HG02623 (cell line): Measurements from ENCODE around the gene LRRC4B.

Experiments
- ATAC-seq: cut with Tn5 transposase; IDR thresholded peaks from one replicate; pipeline ENCODE4 v1.9.1; 2021; ENCODE audit warnings: moderate library complexity; ENCODE audit not compliant: unreplicated experiment

LRRC4B gene

DNA sequence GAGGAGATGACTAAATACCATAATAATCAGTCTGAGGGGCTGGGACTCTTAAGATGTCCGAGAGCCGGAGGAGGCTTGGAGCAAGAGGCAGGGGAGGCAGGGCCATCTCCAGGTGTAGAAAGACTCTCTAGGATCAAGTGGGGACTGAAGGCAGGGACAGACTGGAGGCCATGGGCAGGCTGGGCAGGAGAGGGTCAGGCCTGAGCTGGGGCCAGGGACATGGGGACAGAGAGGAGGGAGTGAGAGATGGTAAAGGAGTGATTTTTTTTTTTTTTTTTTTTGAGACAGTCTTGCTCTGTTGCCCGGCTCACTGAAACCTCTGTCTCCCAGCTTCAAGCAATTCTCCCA, 59.4 kb downstream of the LRRC4B start:
- ATAC-seq, result no peak

DNA sequence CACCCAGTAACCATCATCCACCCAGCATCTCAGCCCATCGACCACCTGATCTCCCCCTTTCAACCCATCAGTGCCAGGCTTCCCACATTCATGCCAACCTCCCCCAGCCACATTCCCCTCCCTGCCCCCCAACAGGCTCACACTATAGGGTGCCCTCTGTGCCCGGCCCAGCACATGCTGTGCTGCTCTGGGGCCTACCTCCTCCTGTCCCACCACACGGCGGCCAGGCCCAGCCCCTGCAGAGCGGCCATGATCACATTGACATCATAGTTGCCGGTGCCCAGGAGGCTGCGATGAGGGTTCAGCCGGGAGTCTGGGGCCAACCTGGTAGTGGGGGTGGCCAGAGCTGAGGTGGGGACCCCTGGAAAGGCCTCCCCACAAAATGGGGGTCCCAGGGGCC, 60.9 kb downstream of the LRRC4B start:
- ATAC-seq, result no peak

DNA sequence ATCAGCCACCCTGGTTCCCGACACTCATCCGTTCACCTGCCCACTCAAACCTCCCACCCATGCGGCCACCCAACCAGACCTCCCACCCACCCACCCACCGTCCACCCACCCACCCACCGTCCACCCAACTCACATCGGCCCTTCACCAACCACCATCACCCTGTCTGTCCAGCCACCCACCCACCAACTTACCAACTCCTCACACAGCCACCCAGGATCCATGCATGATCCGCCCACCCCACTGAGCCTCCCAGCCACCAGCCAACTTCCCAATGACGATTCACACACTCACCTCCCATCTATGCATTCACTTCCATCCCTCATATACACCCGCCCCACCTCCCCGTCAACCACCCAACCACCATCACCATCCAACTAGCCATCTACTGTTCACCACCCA, 61.5 kb downstream of the LRRC4B start:
- no peak for ATAC-seq

- ATAC-seq, result no peak
These were observed 62.2 kb downstream of the LRRC4B start for GRCh38 chr19:50505856-50506611.

DNA sequence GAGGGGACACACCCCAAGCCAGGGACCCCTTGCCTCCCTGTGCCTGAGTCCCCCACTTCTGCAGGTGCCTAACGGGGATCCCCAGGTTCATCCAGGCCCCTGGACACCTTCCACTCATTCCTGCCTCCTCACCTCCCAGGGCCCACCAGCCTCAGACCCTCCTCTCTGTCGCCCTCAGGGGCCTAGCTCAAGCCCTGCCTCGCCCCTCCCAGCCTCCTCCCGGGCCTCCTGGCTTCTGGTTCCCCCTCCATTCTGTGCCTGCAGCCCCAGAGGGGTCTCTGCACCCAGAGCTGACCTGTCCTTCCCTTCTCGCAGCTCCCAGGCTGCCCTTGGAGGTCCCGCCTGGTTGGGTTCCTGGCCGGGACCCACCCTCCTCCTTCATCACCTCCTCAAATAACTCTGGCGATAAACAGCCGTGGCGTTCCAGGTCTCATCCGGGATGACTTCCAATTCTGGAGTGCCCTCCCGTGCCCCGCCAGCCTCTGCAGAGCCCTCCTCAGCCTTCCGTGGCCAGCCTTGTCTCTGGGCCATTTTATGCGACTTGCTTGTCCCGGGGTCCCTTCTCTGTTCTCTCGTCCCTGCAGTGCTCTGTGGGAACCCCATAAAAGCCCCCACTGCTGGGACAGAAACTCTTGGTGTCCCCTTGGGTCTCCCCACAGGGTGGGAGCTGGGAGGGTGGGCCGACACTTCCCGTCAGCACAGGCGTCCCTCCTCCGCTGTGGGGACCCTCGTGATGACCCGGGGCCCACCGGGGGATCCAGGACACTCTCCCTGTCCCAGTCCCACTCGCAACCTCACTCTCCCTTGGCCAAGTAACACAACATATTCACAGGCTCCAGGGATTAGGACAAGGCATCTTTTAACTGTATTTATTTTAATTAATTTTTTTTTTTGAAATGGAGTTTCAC, 66.4 kb downstream of the LRRC4B start:
- no peak for ATAC-seq

DNA sequence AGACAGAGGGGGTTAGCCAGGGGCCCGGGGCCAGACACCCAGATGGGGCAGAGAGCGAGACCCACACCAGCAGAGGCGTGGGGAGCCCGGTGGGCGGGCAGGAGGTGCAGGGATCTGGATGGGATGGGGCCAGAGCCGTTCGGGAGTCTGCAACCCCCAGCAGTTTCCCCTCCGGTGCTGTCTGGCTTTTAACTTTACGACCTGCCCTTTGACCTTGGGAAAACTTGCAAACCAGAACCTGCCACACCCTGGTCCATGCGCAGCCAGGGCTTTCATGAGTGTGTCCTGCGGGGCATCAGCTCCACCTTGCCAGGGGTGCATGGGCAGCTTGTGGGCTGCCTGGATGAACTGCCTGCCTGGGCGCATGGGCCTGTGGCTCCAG, 67.1 kb downstream of the LRRC4B start:
- no peak for ATAC-seq

DNA sequence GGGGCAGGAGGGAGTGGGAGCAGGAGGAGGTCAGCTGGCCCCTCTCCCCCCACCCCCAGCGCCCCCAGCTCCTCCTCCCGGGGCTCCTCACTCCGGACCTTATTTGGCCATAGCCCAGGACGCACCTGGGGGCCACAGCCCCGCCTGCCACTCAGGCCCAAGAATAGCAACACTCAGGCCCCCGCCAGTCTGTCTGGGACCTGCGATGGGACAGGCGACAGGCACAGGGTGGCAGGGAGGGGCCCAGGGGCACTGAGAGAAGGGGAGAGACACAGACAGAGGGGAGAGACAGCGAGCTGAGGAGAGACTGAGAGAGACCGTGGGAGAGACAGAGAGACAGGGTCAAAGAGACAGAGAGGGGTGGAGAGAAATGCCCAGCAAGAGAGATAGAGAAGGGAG, 67.5 kb downstream of the LRRC4B start:
- ATAC-seq, result no peak

GRCh38 chr19:50500060-50500752, 68.0 kb downstream of the LRRC4B start:
- ATAC-seq, result no peak

GRCh38 chr19:50498219-50499056, 69.8 kb downstream of the LRRC4B start:
- no peak for ATAC-seq

DNA sequence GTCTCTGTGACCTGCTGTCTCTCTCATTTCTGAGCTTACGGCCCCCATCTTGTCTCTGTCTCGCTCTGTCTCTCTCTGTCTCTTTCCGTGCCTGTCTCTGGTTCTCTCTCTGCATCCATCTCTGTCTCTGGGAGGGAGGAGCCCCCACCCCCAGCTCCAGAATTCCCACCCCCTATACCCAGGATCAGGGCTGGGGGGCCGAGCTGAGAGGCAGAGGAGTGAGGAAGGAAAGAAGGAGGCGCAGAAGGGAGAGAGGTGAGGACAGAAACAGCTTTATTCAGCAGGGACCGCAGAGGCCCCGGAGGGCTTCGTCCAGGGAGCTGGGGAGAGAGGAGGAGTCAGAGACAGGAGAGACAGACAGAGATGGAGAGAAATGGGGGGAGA, 71.2 kb downstream of the LRRC4B start:
- no peak for ATAC-seq

- ATAC-seq, result no peak
These were observed 71.8 kb downstream of the LRRC4B start for GRCh38 chr19:50496189-50497021.

GRCh38 chr19:50495020-50495531, 73.2 kb downstream of the LRRC4B start:
- ATAC-seq, result no peak

DNA sequence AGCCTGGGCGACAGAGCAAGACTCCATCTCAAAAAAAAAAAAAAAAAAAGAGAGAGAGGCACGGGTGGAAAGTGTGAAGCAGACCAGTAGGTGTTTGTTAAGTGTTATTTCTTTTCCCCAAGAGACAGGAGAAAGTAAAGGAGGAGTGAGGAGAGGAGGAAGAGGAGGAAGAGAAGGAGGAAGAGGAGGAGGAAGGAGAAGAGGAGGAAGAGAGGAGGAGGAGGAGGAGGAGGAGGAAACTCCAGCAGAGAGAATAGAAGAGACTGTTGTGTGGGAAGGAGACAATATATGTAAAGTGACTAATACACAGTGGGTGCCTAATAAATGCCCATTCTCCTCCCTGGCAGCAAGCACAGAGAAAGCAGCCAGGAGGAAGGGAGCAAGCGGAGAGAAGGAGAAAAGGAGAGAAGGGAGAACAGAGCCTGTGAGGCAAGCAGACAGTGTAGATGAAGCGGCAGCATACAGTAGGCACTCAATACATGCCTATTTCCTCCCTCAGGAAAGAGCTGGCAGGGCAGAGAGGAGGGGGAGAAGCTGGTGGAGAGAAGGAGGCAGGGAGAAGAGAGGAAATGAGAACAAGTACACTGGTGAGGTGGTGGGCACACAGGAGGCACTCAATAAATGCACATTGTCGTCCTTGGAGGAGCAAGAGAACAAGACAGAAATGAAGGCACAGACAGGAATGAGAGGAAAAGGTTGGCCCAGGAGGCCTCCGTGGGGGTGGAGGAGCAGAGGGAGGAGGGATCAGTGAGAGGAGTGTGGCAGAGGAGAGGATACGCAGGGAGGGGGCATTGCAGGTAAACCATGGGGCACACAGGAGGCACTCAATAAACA, 73.8 kb downstream of the LRRC4B start:
- ATAC-seq, result no peak

- ATAC-seq, result no peak
These were observed 75.1 kb downstream of the LRRC4B start for GRCh38 chr19:50493171-50493570.

DNA sequence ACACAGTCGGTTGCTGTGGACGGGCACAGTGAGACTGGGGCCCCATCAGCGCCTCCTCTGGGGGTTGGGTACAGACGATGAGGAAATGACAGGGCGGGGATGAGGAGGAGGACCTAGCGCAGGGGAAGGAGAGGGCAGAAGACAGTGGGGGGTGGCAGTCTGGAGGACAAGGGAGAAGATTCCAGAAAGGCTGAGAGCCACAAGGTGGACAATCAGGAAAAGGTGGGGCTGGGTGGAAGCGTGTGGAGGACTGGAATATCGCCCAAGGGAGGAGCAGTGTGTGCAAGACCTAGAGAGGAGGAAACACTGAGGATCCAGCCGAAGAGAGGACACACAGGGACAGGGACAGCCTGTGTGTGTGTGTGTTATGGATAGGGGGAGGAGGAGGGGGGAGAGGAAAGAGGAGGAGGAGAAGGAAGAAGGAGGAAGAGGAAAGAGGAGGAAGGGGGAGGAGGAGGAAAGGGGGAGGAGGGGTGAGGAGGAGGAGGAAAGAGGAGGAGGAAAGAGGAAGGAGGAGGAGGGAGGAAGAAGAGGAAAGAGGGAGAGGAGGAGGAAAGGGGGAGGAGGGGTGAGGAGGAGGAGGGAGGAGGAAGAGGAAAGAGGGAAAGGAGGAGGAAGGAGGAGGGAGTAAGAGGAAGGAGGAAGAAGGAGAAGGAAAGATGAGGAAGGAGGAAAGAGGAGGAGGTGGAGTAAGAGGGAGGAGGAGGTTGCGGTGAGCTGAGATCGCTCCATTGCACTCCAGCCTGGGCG, 75.8 kb downstream of the LRRC4B start:
- no peak for ATAC-seq

GRCh38 chr19:50490991-50491472, 77.2 kb downstream of the LRRC4B start:
- no peak for ATAC-seq

GRCh38 chr19:50490411-50490811, 77.8 kb downstream of the LRRC4B start:
- no peak for ATAC-seq

DNA sequence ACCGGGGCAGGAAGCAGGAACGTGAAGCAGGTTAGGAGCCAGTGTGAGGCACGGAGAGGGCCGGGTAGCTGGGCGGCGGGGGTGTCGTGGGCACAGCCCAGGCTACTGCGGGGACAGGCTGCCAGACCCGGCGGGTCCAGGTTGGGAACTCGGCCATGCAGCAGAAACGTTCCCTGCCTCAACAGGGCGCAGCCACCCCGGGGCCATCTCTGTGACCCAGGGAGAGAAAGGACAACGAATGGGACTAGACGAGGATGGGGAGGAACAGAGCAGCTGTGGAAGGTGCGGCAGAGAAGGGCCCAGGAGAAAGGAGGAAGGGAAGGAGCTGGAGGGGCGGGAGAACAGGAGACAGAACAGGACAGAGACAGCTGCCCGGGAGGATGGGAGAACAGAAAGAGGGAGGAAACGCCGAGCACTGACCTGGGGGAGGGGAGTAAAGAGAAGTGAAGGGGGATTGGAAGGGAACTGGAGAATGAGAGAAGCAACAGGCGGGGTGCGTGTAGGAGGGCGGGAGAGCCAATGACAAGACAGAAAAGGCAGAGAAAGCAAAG, 78.7 kb downstream of the LRRC4B start:
- ATAC-seq, result no peak
